Fibroblast of skin of scalp (primary cell): ENCODE measurements around the gene NABP1. TPM values are rescaled to one million over a fixed set of nuclear protein-coding genes. Genes with fewer than 3 reads are reported as not detected.
"Not testable (repeated sequence)": the region's sequence is repeated elsewhere in the genome, so short reads cannot be mapped to it uniquely, and the experiment has no call there.

Experiments used
- DNase-seq: peaks from one replicate; pipeline ENCODE4 v3.0.0-alpha.2; 2013
- polyA plus RNA-seq, 2 experiments: library from polyadenylated mRNA; unstranded; fragments of 120-200 nt; gene quantifications; one replicate each; pipeline ENCODE4 v1.2.1, GENCODE V29; 2013; ENCODE audit not compliant: insufficient read length in 2 of 2

The NABP1 gene
- polyA plus RNA-seq (2013, experiment 1 of 2; ENCODE audit: insufficient read length), result 22.5 TPM
- polyA plus RNA-seq (2013, experiment 2 of 2; ENCODE audit: insufficient read length), result 20.8 TPM

DNA sequence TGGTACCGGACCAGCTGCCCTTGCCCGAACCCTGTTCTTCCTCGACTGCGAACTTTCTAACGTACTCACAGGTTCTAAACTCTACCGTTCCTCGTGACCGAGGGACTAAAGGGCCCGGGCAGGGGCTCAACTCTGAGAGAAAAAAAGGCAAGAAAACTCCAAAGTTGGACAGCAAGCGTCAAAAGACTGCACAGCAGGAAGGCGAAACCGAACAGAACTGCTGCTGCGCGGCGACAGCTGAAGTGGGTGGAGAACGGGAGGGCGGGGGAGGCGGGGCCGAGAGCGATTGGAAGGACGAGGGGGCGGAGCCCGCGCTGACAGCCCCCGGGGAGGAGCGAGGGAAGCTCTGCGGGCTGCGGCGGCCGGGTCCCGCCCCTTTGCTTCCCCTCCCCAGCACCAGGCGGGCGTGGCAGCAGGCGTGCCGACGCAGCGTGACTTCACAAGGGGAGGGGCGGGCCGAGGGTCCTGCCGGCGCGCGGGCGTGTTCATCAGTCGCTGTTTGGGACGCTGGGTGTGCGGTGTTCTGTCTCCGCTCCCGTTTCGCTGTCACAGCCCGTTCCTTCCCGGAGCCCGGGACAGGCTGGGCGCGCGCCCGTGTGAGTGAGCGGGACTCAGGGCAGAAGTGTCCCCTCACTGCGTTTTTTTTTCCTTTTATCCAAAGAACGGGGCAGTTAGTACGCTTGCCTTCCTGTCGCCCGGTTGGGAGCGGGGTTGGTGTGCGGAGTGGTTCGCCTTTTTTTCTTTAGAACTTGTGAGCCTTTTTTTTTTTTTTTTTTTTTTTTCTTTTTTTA, at the start of gene NABP1:
NABP1 (plus strand) TSS at position 491 of the 791 bp plus-strand sequence. CDS start 479 bp downstream, outside the sequence.
- peak; percentile 99 for DNase-seq

DNA sequence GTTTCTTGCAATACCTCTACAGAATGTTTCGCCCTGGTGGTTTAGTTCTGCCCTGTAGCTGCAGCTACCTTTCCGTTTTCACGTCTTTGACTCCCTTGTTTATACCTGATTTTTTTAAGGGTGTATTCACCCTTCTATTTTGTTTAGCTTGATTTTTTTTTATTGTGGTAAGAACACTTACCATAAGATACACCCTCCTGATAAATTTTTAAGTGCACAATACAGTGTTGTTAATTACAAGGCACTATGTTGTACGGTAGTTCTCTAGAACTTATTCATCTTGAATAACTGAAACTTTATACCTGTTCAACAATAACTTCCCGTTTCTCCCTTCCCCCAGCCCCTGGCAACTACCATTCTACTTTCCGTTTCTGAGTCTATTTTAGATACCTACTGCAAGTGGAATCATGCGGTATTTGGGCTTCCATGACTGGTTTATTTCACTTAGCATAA, 48.9 kb upstream of the NABP1 start:
- no peak for DNase-seq

DNA sequence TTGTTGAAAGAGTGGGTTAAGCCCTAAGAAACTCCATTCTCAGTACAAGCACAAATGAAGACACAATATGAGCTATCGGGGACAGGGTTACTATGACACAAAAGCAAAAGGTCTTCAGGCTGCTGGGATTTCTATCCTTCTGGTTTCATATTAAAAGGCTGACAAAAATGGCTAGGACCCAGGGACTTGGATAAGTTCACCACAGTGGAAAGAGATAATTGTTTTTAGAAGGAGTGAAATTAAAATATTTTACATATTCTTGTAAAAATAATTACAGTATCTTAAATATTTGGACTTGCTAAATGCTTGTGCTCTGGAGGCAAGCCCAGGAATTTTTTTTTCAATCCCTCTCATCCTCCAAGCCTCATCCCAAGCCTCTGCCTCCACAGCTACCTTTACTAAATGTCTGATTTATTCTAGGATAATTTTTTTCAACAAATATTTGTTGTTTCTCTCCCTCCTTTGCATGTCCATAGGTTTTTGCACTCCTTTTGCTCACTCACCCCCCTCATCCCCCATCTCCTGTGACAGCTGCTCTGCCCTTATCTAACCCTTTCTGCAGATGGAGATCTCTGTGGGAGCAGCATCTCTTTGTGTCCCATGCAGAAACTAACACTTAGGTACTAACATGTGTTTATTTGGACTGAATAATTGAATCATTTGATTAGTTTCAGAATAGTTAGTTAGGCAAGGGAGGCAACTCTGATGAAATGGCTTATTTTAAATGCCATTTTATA, 47.8 kb upstream of the NABP1 start:
- DNase-seq, result peak; percentile 58

- peak; percentile 77 for DNase-seq
These were observed 46.2 kb upstream of the NABP1 start for GRCh38 chr2:191631754-191632153.

- no peak for DNase-seq
These were observed 45.5 kb upstream of the NABP1 start for GRCh38 chr2:191632426-191632825.

DNA sequence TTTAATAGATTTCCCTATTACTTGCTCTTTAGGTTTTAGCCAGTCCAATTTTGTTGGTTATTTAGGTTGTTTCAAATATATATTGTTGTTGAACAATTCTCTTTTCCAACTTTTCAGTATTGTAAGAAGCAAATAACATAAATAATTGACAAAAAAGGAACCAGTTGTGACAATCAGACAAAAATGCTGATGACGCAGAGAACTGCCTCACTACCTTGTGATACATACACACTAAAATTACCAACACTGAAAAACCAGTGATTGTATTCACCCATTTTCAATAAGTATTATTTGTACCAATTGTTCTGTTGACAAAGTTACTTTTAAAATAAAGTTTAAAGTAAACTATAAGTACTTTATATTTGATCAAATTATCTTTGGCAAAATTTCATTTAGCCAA, 43.1 kb upstream of the NABP1 start:
- no peak for DNase-seq

GRCh38 chr2:191635333-191636234, 42.4 kb upstream of the NABP1 start:
- peak; percentile 92 for DNase-seq

- DNase-seq, result peak; percentile 92
These were observed 41.7 kb upstream of the NABP1 start for GRCh38 chr2:191636235-191636543.

DNA sequence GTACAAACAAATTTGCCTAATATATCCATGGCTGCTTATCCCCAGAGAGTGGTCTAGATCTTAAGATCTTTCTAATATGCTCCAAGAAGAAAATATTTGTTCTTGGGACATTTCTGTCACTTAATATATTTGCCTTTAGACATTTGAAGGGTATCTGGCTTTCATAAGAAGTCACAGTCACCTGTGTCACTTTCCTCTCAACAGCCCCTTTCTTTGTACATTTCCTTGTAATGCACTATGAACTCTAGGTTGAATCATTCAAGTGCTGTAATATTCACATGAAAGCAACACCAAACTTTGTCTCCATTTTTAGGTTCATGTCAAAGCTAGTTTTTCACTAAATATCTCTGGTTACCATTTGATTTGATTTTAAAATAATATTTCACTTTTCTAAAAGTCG, 41.4 kb upstream of the NABP1 start:
- no peak for DNase-seq

GRCh38 chr2:191637182-191638078, 40.5 kb upstream of the NABP1 start:
- peak; percentile 64 for DNase-seq

DNA sequence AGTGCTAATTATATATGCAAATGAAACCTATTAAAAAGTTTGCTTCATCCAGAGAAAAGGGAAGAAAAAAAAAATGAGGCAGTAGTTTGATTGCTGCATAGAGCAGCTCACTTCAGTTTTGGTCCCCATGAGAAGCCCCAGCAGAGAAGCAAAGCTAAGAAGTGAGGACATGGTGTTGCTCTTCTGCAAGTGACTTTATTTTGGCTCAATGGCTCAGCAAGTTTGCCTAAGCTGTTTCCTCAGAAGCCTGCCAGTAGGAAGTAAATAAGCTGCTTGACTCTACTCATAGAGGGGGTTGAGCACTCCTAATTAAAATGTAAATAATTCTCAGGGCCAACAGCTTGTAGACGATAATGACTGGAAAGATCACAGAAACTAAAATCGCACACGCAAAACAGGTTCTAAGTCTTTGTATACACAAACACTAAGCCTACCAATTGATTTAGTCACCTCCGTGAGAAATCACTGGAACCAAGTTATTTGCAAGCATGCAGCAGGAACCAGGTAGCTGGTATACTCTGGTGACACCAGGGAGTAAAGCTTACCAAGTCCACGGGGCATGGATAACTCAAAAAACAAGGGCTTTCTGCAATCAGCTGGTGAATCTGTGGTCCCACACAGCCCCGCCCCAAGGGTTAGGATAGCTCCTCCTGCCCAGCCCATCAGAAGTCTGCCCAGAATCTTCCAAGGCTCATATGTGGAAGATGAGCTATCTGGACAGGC, 39.7 kb upstream of the NABP1 start:
- no peak for DNase-seq

GRCh38 chr2:191638802-191639172, 39.1 kb upstream of the NABP1 start:
- no peak for DNase-seq

GRCh38 chr2:191641609-191642008, 36.3 kb upstream of the NABP1 start:
- no peak for DNase-seq

DNA sequence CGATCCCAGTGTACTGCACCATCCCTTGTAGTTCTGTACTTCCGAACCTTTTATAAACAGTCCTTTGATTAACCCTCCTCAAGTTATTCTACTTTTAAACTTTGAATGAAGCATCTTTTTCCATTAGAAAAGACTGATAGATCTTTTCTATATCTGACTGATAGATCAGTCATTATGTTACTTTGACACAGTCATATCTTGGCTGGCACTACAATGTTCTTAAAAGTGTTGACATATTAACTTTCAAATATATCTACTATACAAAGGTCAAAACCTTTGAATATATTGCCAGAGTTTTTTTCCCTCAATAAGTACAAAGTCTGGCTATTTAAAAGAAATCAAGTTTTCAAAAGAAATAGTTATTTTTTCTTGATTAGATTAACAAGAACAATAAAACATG, 35.4 kb upstream of the NABP1 start:
- DNase-seq, result no peak

- DNase-seq, result no peak
These were observed 34.5 kb upstream of the NABP1 start for GRCh38 chr2:191643429-191643828.

DNA sequence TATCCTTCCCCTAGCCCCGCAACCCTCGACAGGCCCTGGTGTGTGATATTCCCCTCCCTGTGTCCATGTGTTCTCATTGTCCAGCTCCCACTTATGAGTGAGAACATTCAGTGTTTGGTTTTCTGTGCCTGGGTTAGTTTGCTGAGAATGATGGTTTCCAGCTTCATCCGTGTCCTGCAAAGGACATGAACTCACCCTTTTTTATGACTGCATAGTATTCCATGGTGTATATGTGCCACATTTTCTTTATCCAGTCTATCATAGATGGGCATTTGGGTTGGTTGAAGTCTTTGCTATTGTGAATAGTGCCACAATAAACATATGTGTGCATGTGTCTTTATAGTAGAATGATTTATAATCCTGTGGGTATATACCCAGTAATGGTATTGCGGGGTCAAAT, 33.3 kb upstream of the NABP1 start:
- DNase-seq, result not testable (repeated sequence)

DNA sequence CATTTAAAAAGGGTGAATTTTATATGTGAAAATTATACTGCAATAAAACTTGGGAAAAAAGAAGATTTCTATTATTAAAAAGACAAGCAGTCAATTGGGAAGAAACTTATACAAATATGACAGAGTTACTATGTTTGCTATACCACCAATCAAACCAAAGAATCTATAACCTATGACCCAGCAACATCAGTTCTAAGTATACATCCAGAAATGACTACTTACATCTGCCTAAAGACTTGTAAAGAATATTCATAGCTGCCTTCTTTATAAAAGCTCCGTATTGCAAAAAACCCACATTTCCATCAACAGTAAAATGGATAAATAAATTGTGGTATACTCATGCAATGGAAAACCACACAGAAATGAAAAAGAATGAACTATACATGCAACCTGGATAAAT, 32.9 kb upstream of the NABP1 start:
- no peak for DNase-seq

GRCh38 chr2:191645434-191646162, 32.3 kb upstream of the NABP1 start:
- no peak for DNase-seq

DNA sequence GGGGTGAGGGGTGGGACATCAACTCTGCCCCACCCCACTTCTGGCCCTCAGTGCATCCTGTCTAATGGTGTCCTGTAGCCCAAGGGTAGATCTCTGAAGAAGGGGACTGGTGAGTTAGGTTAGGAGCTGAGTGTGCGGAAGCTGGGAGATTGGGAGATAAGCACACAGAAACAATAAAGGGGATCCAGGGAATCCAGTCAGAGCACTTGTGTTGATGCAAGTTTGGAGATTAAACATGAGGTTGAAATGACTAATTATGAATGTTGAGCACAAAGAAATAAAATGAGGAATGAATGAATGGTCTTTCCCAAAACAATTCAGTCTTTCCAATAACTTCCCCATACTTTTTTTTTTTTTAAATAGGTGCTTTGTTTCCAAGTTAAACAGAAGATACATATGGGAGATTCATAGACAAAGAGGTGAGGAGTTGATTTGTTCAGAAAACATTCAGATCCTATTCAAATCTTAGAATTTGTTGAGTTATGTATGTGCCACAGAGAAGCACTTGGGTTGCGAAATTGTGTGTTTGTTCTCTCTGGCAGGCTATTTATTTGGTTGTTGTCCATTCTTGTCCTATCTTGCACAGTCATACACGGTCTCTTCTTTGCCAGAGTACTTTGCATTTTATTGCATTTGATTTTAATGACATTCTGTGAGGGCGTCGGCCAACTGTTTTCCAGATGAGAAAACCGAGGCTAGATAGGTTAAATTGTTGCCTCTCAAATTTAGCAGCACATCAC, 31.6 kb upstream of the NABP1 start:
- DNase-seq, result no peak

- DNase-seq, result no peak
These were observed 28.4 kb upstream of the NABP1 start for GRCh38 chr2:191649519-191649918.
